ENCODE results near the gene TUBA3D.

DNA sequence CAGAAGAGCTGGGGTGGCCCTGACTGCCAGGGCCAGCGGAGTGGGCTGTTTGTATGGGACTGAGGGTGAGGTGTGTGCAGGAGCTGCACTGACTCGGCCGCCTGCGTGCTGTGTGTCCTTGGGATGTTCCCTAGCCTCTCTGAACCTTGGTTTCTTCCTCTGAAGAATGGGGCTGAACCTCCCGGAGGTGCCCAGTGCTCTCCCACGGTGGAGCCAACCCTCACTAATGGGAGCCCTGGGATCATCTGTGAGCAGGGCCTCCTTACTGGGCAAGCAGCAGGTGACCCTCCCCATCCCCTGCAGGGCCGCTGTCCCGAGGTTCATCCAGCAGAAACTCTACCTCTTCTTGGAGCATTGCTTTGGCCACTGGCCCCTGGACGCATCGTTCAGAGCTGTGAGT is 40.1 kb downstream of the TUBA3D start:
- TF ChIP-seq, protein P1, sequence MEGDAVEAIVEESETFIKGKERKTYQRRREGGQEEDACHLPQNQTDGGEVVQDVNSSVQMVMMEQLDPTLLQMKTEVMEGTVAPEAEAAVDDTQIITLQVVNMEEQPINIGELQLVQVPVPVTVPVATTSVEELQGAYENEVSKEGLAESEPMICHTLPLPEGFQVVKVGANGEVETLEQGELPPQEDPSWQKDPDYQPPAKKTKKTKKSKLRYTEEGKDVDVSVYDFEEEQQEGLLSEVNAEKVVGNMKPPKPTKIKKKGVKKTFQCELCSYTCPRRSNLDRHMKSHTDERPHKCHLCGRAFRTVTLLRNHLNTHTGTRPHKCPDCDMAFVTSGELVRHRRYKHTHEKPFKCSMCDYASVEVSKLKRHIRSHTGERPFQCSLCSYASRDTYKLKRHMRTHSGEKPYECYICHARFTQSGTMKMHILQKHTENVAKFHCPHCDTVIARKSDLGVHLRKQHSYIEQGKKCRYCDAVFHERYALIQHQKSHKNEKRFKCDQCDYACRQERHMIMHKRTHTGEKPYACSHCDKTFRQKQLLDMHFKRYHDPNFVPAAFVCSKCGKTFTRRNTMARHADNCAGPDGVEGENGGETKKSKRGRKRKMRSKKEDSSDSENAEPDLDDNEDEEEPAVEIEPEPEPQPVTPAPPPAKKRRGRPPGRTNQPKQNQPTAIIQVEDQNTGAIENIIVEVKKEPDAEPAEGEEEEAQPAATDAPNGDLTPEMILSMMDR (IDR thresholded peaks at IDR 0.05; ENCODE audit: insufficient read depth, low read length, poor library complexity, severe bottlenecking): no peak
- no peak for TF ChIP-seq EZH2phosphoT487 (conservative IDR thresholded peaks at IDR 0.05; ENCODE audit: low read length)

Measured in SU-DHL-6 (cell line).